HG02981 (cell line): ENCODE results near the gene FMNL2.

Source experiments
- ATAC-seq: cut with Tn5 transposase; IDR thresholded peaks from one replicate; pipeline ENCODE4 v1.9.1; 2021; ENCODE audit warnings: mild to moderate bottlenecking, moderate library complexity; ENCODE audit not compliant: unreplicated experiment

The FMNL2 gene

GRCh38 chr2:152682663-152683062 lies 347.7 kb downstream of the FMNL2 start:
- no peak for ATAC-seq

- ATAC-seq = no peak
These were observed 348.4 kb downstream of the FMNL2 start for GRCh38 chr2:152683400-152683799.

- ATAC-seq = no peak
These were observed 351.3 kb downstream of the FMNL2 start for GRCh38 chr2:152686321-152686720.

DNA sequence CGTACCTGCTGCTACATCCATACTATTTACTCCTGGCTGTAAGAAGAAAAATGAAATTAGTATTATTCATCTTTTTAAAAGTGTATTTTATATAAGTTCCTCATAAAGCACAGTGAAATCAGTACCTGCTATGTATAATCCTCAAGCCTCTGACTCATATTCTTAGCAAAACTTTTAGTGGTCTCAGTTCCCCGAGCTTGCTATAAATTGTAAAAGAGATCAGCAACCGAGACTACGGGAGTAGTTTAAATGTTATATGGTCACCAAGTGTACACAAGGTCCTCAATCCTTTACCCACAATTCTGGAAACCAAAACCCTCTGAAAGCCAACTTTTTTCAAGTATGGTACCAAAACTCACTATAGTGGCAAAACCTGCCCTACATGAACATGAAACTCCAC lies 358.1 kb downstream of the FMNL2 start:
- peak; percentile 90 for ATAC-seq

DNA sequence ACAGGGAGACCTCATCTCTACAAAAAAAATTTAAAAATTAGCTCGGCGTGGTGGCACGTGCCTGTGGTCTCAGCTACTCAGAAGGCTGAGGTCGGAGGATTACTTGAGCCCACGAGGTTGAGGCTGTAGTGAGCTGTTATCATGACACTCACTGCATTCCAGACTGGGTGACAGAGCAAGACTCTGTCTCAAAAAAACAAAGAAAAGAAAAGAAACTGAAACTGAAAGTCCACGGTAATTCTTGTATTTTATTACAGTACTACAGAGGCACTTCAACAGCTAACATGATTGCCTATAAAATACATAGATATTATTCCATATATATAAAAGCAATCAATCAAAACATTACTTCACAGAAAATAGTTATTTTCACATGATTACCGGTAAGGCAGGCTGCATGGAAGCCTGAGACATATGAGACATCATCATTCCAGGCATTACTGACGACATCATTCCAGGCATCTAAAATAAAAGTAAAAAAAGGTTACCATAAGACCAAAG lies 359.2 kb downstream of the FMNL2 start:
- peak; percentile 54 for ATAC-seq

GRCh38 chr2:152695763-152696162 lies 360.8 kb downstream of the FMNL2 start:
- no peak for ATAC-seq

DNA sequence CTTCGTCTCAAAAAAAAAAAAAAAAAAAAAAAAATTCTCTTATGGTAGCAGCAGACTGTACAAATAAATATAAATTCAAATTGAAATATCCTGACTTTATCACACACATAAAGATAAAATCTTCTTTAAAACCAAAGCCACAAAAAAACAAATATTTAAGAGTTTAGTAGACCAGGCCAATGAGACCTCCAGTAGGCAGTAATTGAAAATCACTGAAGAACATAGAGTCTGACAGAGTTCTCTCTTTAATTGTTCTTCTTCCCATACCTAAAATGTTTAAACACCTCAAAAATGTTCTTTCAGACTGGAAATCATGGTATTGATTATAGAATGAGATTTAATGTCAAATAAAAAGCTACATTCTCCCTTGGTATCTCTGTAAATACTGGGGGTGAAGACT lies 361.5 kb downstream of the FMNL2 start:
- ATAC-seq = no peak
